H1 (cell line): ENCODE results near the gene KCNH4. TPM values are rescaled to one million over a fixed set of nuclear protein-coding genes. Genes with fewer than 3 reads are reported as not detected.

ENCODE experiments used
- CTCF ChIA-PET: fragments of 300-600 bp; sonication (Branson Sonifier 250); formaldehyde crosslinking; loops from one replicate; lab custom pipeline; 2021; ENCODE audit not compliant: partially characterized antibody; lab: Charles Lee
- POLR2A ChIA-PET: fragments of 300-600 bp; sonication (Branson Sonifier 250); formaldehyde crosslinking; loops from one replicate; lab custom pipeline; 2021; ENCODE audit warnings: inconsistent platforms; ENCODE audit not compliant: partially characterized antibody; lab: Charles Lee
- DNase-seq, 2 experiments: peaks; one replicate each; pipeline versions ENCODE4 v3.0.0 to v3.0.0-alpha.2; 2010 to 2022; ENCODE audit warnings: low spot score in 2 of 2, low read depth in 1 of 2, mixed read lengths in 1 of 2
- FAIRE-seq: peaks from 2 replicates; lab custom pipeline; 2011; peaks lifted over from hg19 to GRCh38; lab: Jason Lieb, UNC
- H2AFZ ChIP-seq: 2 replicates; pipeline ENCODE4 v1.8.1; 2012; ENCODE audit warnings: low read length, inconsistent platforms
- H2AK5ac ChIP-seq: 2 replicates; pipeline ENCODE4 v1.6.1; 2013; ENCODE audit warnings: low read depth, low read length
- H2BK120ac ChIP-seq: replicated peaks from 2 replicates; pipeline ENCODE3; 2013; ENCODE audit warnings: low read depth, low read length, inconsistent platforms
- H2BK12ac ChIP-seq: 2 replicates; pipeline ENCODE4 v1.6.1; 2013; ENCODE audit warnings: low read depth, low read length
- H2BK15ac ChIP-seq: 2 replicates; pipeline ENCODE4 v1.6.1; 2013; ENCODE audit warnings: low read length
- H2BK20ac ChIP-seq: 2 replicates; pipeline ENCODE4 v1.6.1; 2013; ENCODE audit warnings: low read length
- H2BK5ac ChIP-seq: 2 replicates; pipeline ENCODE4 v1.6.1; 2013; ENCODE audit warnings: low read depth, low read length
- H3K14ac ChIP-seq: 2 replicates; pipeline ENCODE4 v1.6.1; 2013; ENCODE audit warnings: inconsistent platforms; ENCODE audit not compliant: insufficient read length
- H3K18ac ChIP-seq: 2 replicates; pipeline ENCODE4 v1.6.1; 2013; ENCODE audit warnings: low read length; ENCODE audit errors: extremely low read depth
- H3K23ac ChIP-seq: 2 replicates; pipeline ENCODE4 v1.6.1; 2013; ENCODE audit warnings: inconsistent platforms; ENCODE audit not compliant: insufficient read length
- H3K23me2 ChIP-seq: 2 replicates; pipeline ENCODE4 v1.6.1; 2013; ENCODE audit warnings: low read depth, low read length
- H3K27ac ChIP-seq: 2 replicates; pipeline ENCODE4 v1.6.1; 2011; ENCODE audit warnings: low read depth, low read length, inconsistent platforms
- H3K27me3 ChIP-seq, 4 experiments: replicated peaks in 1 of 4; 1 replicate in 1 of 4; 2 replicates in 3 of 4; pipeline versions ENCODE4 v1.6.1 to v1.8.1; 2011 to 2013; ENCODE audit warnings: low read length in 3 of 4, mild to moderate bottlenecking in 3 of 4, inconsistent platforms in 2 of 4, mixed read lengths in 2 of 4, moderate library complexity in 1 of 4; ENCODE audit not compliant: control insufficient read depth in 3 of 4, insufficient read depth in 3 of 4; ENCODE audit errors: extremely low read depth in 1 of 4
- H3K36me3 ChIP-seq, 4 experiments: 2 replicates each; pipeline versions ENCODE4 v1.6.1 to v1.8.1; 2011 to 2013; ENCODE audit warnings: mild to moderate bottlenecking in 4 of 4, low read length in 3 of 4, moderate library complexity in 2 of 4, control low read depth in 1 of 4, inconsistent platforms in 1 of 4; ENCODE audit not compliant: insufficient read depth in 4 of 4, control insufficient read depth in 2 of 4
- H3K4ac ChIP-seq: replicated peaks from 2 replicates; pipeline ENCODE3; 2013; ENCODE audit warnings: low read length, low read depth, mixed read lengths, inconsistent platforms; ENCODE audit not compliant: insufficient read length
- H3K4me1 ChIP-seq, 4 experiments: replicated peaks in 1 of 4; 1 replicate in 1 of 4; 2 replicates in 3 of 4; pipeline versions ENCODE4 v1.6.1 to v1.8.1; 2011 to 2013; ENCODE audit warnings: low read length in 3 of 4, inconsistent platforms in 2 of 4, mixed read lengths in 1 of 4; ENCODE audit not compliant: insufficient read depth in 4 of 4, control insufficient read depth in 3 of 4
- H3K4me2 ChIP-seq, 2 experiments: 2 replicates each; pipeline versions ENCODE4 v1.6.1 to v1.8.1; 2011 to 2013; ENCODE audit warnings: low read depth in 2 of 2, low read length in 2 of 2, control low read depth in 1 of 2, inconsistent platforms in 1 of 2, mild to moderate bottlenecking in 1 of 2; ENCODE audit not compliant: insufficient read depth in 1 of 2
- H3K4me3 ChIP-seq, 4 experiments: fragments of 200-600, 300-600 bp in 1 of 4; sonication (generic), shearing (Covaris generic), sonication (Bioruptor Twin) in 1 of 4; 2 replicates each; pipeline versions ENCODE4 v1.5.1 to v1.8.1; 2011 to 2016; ENCODE audit warnings: low read length in 4 of 4, low read depth in 3 of 4, control low read depth in 2 of 4, inconsistent platforms in 2 of 4, mild to moderate bottlenecking in 2 of 4, mixed read lengths in 1 of 4, moderate library complexity in 1 of 4; ENCODE audit not compliant: insufficient read depth in 2 of 4; ENCODE audit errors: extremely low read depth in 1 of 4
- H3K56ac ChIP-seq: replicated peaks from 2 replicates; pipeline ENCODE3; 2013; ENCODE audit warnings: low read depth, mild to moderate bottlenecking, mixed read lengths, low read length, inconsistent platforms; ENCODE audit not compliant: insufficient read length
- H3K79me1 ChIP-seq: 2 replicates; pipeline ENCODE4 v1.6.1; 2013; ENCODE audit warnings: low read depth, low read length, control low read depth
- H3K79me2 ChIP-seq, 2 experiments: 2 replicates each; pipeline versions ENCODE4 v1.6.1 to v1.8.1; 2012 to 2013; ENCODE audit warnings: low read length in 2 of 2, mild to moderate bottlenecking in 2 of 2, inconsistent platforms in 1 of 2; ENCODE audit not compliant: insufficient read depth in 2 of 2, control insufficient read depth in 1 of 2
- H3K9ac ChIP-seq, 4 experiments: replicated peaks in 1 of 4; 1 replicate in 1 of 4; 2 replicates in 3 of 4; pipeline versions ENCODE4 v1.6.1 to v1.8.1; 2011 to 2013; ENCODE audit warnings: low read depth in 3 of 4, low read length in 3 of 4, control low read depth in 2 of 4, mild to moderate bottlenecking in 2 of 4, moderate library complexity in 2 of 4, inconsistent platforms in 1 of 4; ENCODE audit errors: extremely low read depth in 1 of 4
- H3K9me3 ChIP-seq, 2 experiments: 2 replicates each; pipeline versions ENCODE4 v1.6.1 to v1.8.1; 2012 to 2013; ENCODE audit warnings: mild to moderate bottlenecking in 2 of 2, moderate library complexity in 2 of 2, control low read depth in 1 of 2, inconsistent platforms in 1 of 2, low read depth in 1 of 2, low read length in 1 of 2, mixed read lengths in 1 of 2; ENCODE audit not compliant: insufficient read depth in 2 of 2
- H4K20me1 ChIP-seq, 2 experiments: replicated peaks in 1 of 2; 2 replicates each; pipeline versions ENCODE3 to v1.8.1; 2011 to 2013; ENCODE audit warnings: inconsistent platforms in 2 of 2, low read length in 2 of 2, mild to moderate bottlenecking in 1 of 2; ENCODE audit not compliant: insufficient read depth in 2 of 2, control insufficient read depth in 1 of 2
- H4K5ac ChIP-seq: 2 replicates; pipeline ENCODE4 v1.6.1; 2013; ENCODE audit warnings: low read length, low read depth, mixed read lengths, inconsistent platforms; ENCODE audit not compliant: insufficient read length
- H4K8ac ChIP-seq: 2 replicates; pipeline ENCODE4 v1.8.0; 2013; ENCODE audit warnings: mild to moderate bottlenecking, moderate library complexity, low read length, inconsistent platforms; ENCODE audit not compliant: insufficient read depth; ENCODE audit errors: extremely low read depth
- H4K91ac ChIP-seq: replicated peaks from 2 replicates; pipeline ENCODE3; 2013; ENCODE audit warnings: low read length, mixed read lengths, inconsistent platforms; ENCODE audit not compliant: insufficient read length
- CTBP2 ChIP-seq: IDR thresholded peaks from 2 replicates; pipeline ENCODE4 v1.7.0; 2011; ENCODE audit warnings: borderline replicate concordance, mild to moderate bottlenecking, moderate library complexity, mixed read lengths, low read length; ENCODE audit not compliant: insufficient read depth, insufficient read length
- HDAC2 ChIP-seq, 2 experiments: fragments of 300-600 bp in 1 of 2; sonication (generic) in 1 of 2; IDR thresholded peaks; 2 replicates each; pipeline ENCODE4 v1.6.1; 2011 to 2012; ENCODE audit warnings: low read depth in 2 of 2, low read length in 2 of 2, mild to moderate bottlenecking in 2 of 2, moderate library complexity in 2 of 2, borderline replicate concordance in 1 of 2, inconsistent platforms in 1 of 2
- HDAC6 ChIP-seq: IDR thresholded peaks from one replicate; pipeline ENCODE4 v1.7.1; 2012; ENCODE audit warnings: low read depth, mild to moderate bottlenecking, inconsistent platforms, low read length, moderate library complexity
- JUN ChIP-seq: IDR thresholded peaks from 2 replicates; pipeline ENCODE4 v1.6.1; 2011; ENCODE audit warnings: low read depth, mild to moderate bottlenecking, improper control_type of control experiment, low read length
- KDM1A ChIP-seq: fragments of 200-600, 300-600 bp; sonication (generic); IDR thresholded peaks from 2 replicates; pipeline ENCODE4 v1.7.1; 2016; ENCODE audit warnings: mild to moderate bottlenecking, low read length, borderline replicate concordance
- KDM5A ChIP-seq: fragments of 200-600 bp; IDR thresholded peaks from 2 replicates; pipeline ENCODE4 v1.7.1; 2012; ENCODE audit warnings: mild to moderate bottlenecking, low read length, inconsistent platforms, mixed read lengths
- NANOG ChIP-seq: IDR thresholded peaks from 2 replicates; pipeline ENCODE4 v1.6.1; 2011; ENCODE audit warnings: low read length, low read depth, mild to moderate bottlenecking, inconsistent platforms; ENCODE audit not compliant: insufficient read depth, poor library complexity, severe bottlenecking
- TEAD4 ChIP-seq: IDR thresholded peaks from 2 replicates; pipeline ENCODE4 v1.6.1; 2012; ENCODE audit warnings: low read depth, low read length, inconsistent platforms, mixed read lengths
- USF2 ChIP-seq: IDR thresholded peaks from 2 replicates; pipeline ENCODE4 v1.6.1; 2011; ENCODE audit warnings: low read length, improper control_type of control experiment
- WGBS, 2 experiments: shearing (Covaris generic) in 1 of 2; methylation state at CpG; one replicate each; pipeline versions ENCODE4 v1.1.6 to v1.1.7; 2013 to 2015; ENCODE audit warnings: low lambda C conversion rate in 2 of 2, mixed read lengths in 2 of 2, inconsistent platforms in 1 of 2, low coverage in 1 of 2, missing lambda C conversion rate in 1 of 2; ENCODE audit not compliant: insufficient replicate concordance in 2 of 2, insufficient coverage in 1 of 2, insufficient read length in 1 of 2; ENCODE audit errors: extremely low coverage in 1 of 2, missing lambda C conversion rate in 1 of 2; 5-methylcytosine and 5-hydroxymethylcytosine counted together
- polyA plus RNA-seq, 7 experiments: library from polyadenylated mRNA; depleted of rRNA in 3 of 7; stranded (reverse) in 5 of 7; unstranded in 2 of 7; fragments of >200 nt in 5 of 7; fragments of 200-250 nt in 2 of 7; gene quantifications; 1 replicate in 5 of 7; 2 replicates in 1 of 7; 4 replicates in 1 of 7; pipeline versions ENCODE4 v1.2.1 to v1.2.3, GENCODE V29; 2011 to 2013; ENCODE audit warnings: missing spikeins in 2 of 7, mixed read lengths in 2 of 7
- total RNA-seq: library from RNA; stranded (reverse); fragmentation: NEBNext Ultra II Directional; extraction: Animal tissue kit (Norgen Biotek cat#: 25700); gene quantifications from 2 replicates; pipeline ENCODE4 v1.2.1, GENCODE V29; 2021

Gene KCNH4
- total and polyA plus RNA-seq, 2 of the 8 experiments (the other 6 are each of a cell fraction or from before 2014, with no cell fraction given), result 0.44 to 0.47 TPM

GRCh38 chr17:42159796-42160530 lies 21.0 kb downstream of the KCNH4 start:
- Histone ChIP-seq H2BK12ac (0 out of 2 replicates have a peak overlapping the region, but pooled peaks have one; percentile 17), H3K4me1 (peaks cover 0 to 10% (median 5%) of the 10 kb centered on the region in 4 experiments; a peak in 5 of 7 replicates), H2BK120ac (no peak overlapping the region), H4K8ac (peak overlapping the region; percentile 36; the same call in 1 of the 2 replicates), H3K18ac (no peak overlapping the region), H2AK5ac (no peak overlapping the region), H3K27ac (no peak overlapping the region), H3K9me3 (no peaks in the 10 kb centered on the region), H4K5ac (no peak overlapping the region), H3K9ac (no peak overlapping the region), H3K27me3 (no peaks in the 10 kb centered on the region), H2BK15ac (no peak overlapping the region), H3K4me2 (no peak overlapping the region), H2BK5ac (0 out of 2 replicates have a peak overlapping the region, but pooled peaks have one; percentile 52), H4K91ac (no peak overlapping the region), H3K23me2 (peaks cover 7% of the 10 kb centered on the region; the same call in 1 of the 2 replicates), H3K79me1 (no peaks in the 10 kb centered on the region), H4K20me1 (no peaks in the 10 kb centered on the region), H3K4me3 (no peak overlapping the region), H2BK20ac (no peak overlapping the region), H3K79me2 (no peaks in the 10 kb centered on the region), H3K36me3 (no peaks in the 10 kb centered on the region), H3K14ac (no peak overlapping the region), H3K56ac (no peak overlapping the region), H3K23ac (no peak overlapping the region), H2AFZ (no peak overlapping the region), H3K4ac (no peak overlapping the region)
- FAIRE-seq (no peak), DNase-seq (no peak)
- CTCF ChIA-PET, result interaction anchor here (1.0 to 2.2 kb wide), 4 partner anchors 12 to 44 kb away, joined by 3 to 5 read pairs (median 4); partner anchors contain the start of gene GHDC
- 87% methylated on average over 12 of the region's 14 CpGs; no CpG with 5 or more reads in 1 of the 2 experiments for WGBS, 2 experiments
- POLR2A ChIA-PET, result interaction anchor here (0.9 kb wide), 1 partner anchor 241 kb away, joined by 3 read pairs; the partner anchor contains the start of gene ACLY
- TF ChIP-seq USF2, result no peak
- no peak for TF ChIP-seq KDM5A
- TF ChIP-seq NANOG, result no peak
- no peak for TF ChIP-seq JUN
- no peak for TF ChIP-seq HDAC2 (IDR thresholded peaks at IDR 0.05; ENCODE audit: borderline replicate concordance in 1 of 2, low read depth in 2 of 2, low read length in 2 of 2)
- no peak for TF ChIP-seq CTBP2
- TF ChIP-seq KDM1A, result no peak
- TF ChIP-seq HDAC6, result no peak
- no peak for TF ChIP-seq TEAD4
